Coronary artery (tissue), 2 donors: Measurements from ENCODE around the gene HLA-DMA.
A peak's percentile ranks its signal among the peaks of the same experiment; 100 is the strongest.

Experiments used
- DNase-seq: peaks from one replicate; pipeline ENCODE4 v3.0.0-alpha.2; 2017; ENCODE audit warnings: low spot score
- H3K27ac ChIP-seq, 2 donors: fragments of 200-600 bp; sonication (generic); one replicate each; pipeline ENCODE4 v1.5.1; 2016 to 2019
- H3K4me3 ChIP-seq: fragments of 200-600 bp; sonication (generic); 2 replicates; pipeline ENCODE4 v1.5.1; 2016; ENCODE audit warnings: mild to moderate bottlenecking, moderate library complexity
- CTCF ChIP-seq: fragments of 200-600 bp; sonication (generic); IDR thresholded peaks from one replicate; pipeline ENCODE4 v1.5.1; 2019; ENCODE audit warnings: antibody characterized with exemption

The HLA-DMA gene

GRCh38 chr6:32980488-32981038 lies 27.7 kb upstream of the HLA-DMA start:
- no peak for TF ChIP-seq CTCF
- Histone ChIP-seq H3K27ac (no peak overlapping the region), H3K4me3 (no peak overlapping the region)
- DNase-seq = no peak

- Histone ChIP-seq H3K27ac (no peak overlapping the region), H3K4me3 (no peak overlapping the region)
- TF ChIP-seq CTCF = no peak
- DNase-seq = no peak
Measured at GRCh38 chr6:32979720-32980487, 27.0 kb upstream of the HLA-DMA start.

GRCh38 chr6:32977953-32978324 lies 25.0 kb upstream of the HLA-DMA start:
- TF ChIP-seq CTCF = no peak
- no peak for DNase-seq
- H3K27ac ChIP-seq = no peak overlapping the region
- H3K4me3 ChIP-seq = no peak overlapping the region

GRCh38 chr6:32977272-32977952 lies 24.5 kb upstream of the HLA-DMA start:
- Histone ChIP-seq H3K4me3 (peak overlapping the region; percentile 85), H3K27ac (no peak overlapping the region)
- no peak for DNase-seq
- TF ChIP-seq CTCF = no peak

GRCh38 chr6:32976334-32977069 lies 23.6 kb upstream of the HLA-DMA start:
- H3K27ac ChIP-seq = no peak overlapping the region
- peak overlapping the region; percentile 85 for H3K4me3 ChIP-seq
- no peak for TF ChIP-seq CTCF
- no peak for DNase-seq

GRCh38 chr6:32975886-32976285 lies 23.0 kb upstream of the HLA-DMA start:
- no peak for TF ChIP-seq CTCF
- Histone ChIP-seq H3K27ac (no peak overlapping the region), H3K4me3 (peak overlapping the region; percentile 85)
- DNase-seq = no peak
